Uterus (tissue), 4 donors: Measurements from ENCODE around the gene C19orf73. TPM values are rescaled to one million over a fixed set of nuclear protein-coding genes. Genes with fewer than 3 reads are reported as not detected.
"Not testable (repeated sequence)": the region's sequence is repeated elsewhere in the genome, so short reads cannot be mapped to it uniquely, and the experiment has no call there.

Experiments
- DNase-seq, 2 donors: peaks; one replicate each; pipeline ENCODE4 v3.0.0-alpha.2; 2019 to 2020
- H3K27ac ChIP-seq, 2 donors: fragments of 200-600 bp; sonication (generic); 1 replicate in 1 of 2; 2 replicates in 1 of 2; pipeline ENCODE4 v1.5.1; 2016 to 2018
- H3K27me3 ChIP-seq, 2 donors: fragments of 200-600 bp; sonication (generic); one replicate each; pipeline ENCODE4 v1.5.1; 2018 to 2019; ENCODE audit warnings: control low read depth in 1 of 2
- H3K36me3 ChIP-seq, 2 donors: fragments of 200-600 bp; sonication (generic); one replicate each; pipeline ENCODE4 v1.5.1; 2019; ENCODE audit warnings: control low read depth in 1 of 2
- H3K4me1 ChIP-seq, 2 donors: fragments of 200-600 bp; sonication (generic); one replicate each; pipeline ENCODE4 v1.5.1; 2018 to 2019; ENCODE audit warnings: control low read depth in 1 of 2
- H3K4me3 ChIP-seq, 2 donors: fragments of 200-600 bp; sonication (generic); 1 replicate in 1 of 2; 2 replicates in 1 of 2; pipeline ENCODE4 v1.5.1; 2018 to 2019; ENCODE audit warnings: mild to moderate bottlenecking in 1 of 2
- H3K9me3 ChIP-seq, 2 donors: fragments of 200-600 bp; sonication (generic); one replicate each; pipeline ENCODE4 v1.5.1; 2019; ENCODE audit warnings: control low read depth in 1 of 2
- CTCF ChIP-seq, 4 experiments: fragments of 200-600 bp in 2 of 4; fragments of 450-650 bp in 2 of 4; sonication (generic) in 2 of 4; IDR thresholded peaks; one replicate each; pipeline ENCODE4 v1.5.1; 2016 to 2019; ENCODE audit warnings: antibody characterized with exemption in 4 of 4, mild to moderate bottlenecking in 2 of 4, moderate library complexity in 1 of 4
- POLR2A ChIP-seq, 2 donors: fragments of 450-650 bp; IDR thresholded peaks; one replicate each; pipeline ENCODE4 v1.6.1; 2016; ENCODE audit warnings: antibody characterized with exemption in 2 of 2, mild to moderate bottlenecking in 1 of 2, moderate library complexity in 1 of 2
- intact Hi-C: fragments of 100-400 bp; cut with DNase I; formaldehyde crosslinking; loops from one replicate; pipeline ENCODE4 v1.15.1; 2023; ENCODE audit warnings: low total_unique reads
- total RNA-seq, 4 donors: library from RNA; depleted of rRNA in 3 of 4; stranded (reverse); fragments of >200 nt in 3 of 4; gene quantifications; one replicate each; pipeline versions ENCODE4 v1.1.0 to v1.2.4, GENCODE V29; 2014 to 2023
- donor health status: DM: yes; HTN: yes; CAD: no.

The C19orf73 gene
- total RNA-seq, 4 donors from 2014 or later: not detected

DNA sequence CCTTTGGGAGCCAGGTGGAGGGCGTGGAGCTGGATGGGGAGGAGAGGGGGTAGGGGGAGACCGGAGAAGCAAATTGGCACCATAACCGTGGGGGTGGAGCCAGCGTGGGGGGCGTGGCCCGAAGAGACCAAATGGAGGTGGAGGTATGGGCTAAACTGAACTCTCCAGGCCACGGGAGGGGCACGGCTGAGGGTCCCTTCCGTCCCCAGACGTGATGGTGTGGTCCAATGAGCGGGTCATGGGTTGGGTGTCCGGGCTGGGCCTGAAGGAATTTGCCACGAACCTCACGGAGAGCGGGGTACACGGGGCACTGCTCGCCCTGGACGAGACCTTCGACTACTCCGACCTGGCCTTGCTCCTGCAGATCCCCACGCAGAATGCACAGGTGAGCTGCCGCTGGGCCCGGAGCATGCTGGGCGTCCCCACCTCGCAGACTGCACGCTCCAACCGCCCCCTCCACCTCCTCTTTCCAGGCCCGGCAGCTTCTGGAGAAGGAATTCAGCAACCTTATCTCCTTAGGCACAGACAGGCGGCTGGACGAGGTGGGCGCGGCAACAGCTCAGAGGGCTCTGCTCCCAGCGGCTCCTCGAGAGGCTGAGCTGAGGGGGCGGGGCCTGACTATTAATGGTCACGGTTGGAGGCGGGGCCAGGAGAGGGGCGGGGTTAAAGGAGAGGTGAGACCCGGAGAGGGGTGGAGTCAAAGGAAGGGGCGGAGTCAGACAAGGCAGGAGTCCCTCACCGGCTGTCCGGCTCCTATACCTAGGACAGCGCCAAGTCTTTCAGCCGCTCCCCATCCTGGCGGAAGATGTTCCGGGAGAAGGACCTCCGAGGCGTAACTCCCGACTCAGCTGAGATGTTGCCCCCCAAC, 30.1 kb upstream of the C19orf73 start:
- intact Hi-C loops: loop anchor here (10.0 kb wide), 1 partner anchor 54 kb away; no protein-coding TSS in a partner anchor
- peak in 1 of 4 experiments; percentile 3 for TF ChIP-seq CTCF (IDR thresholded peaks at IDR 0.05)
- TF ChIP-seq POLR2A (IDR thresholded peaks at IDR 0.05): peak; percentile 69 to 77
- Histone ChIP-seq H3K27ac (peak overlapping the region; percentile 67 to 86), H3K4me1 (peaks cover 0 to 11% of the 10 kb centered on the region in 2 donors), H3K9me3 (no peaks in the 10 kb centered on the region), H3K4me3 (peak overlapping the region; percentile 58 to 68), H3K36me3 (no peaks in the 10 kb centered on the region), H3K27me3 (no peaks in the 10 kb centered on the region)
- peak; percentile 95 to 98 for DNase-seq

GRCh38 chr19:49148044-49148682, 29.2 kb upstream of the C19orf73 start:
- peaks cover 0 to 11% of the 10 kb centered on the region in 2 donors for H3K4me1 ChIP-seq
- peak overlapping the region in 1 of 2 donors; percentile 68 for H3K4me3 ChIP-seq
- H3K9me3 ChIP-seq: no peaks in the 10 kb centered on the region
- DNase-seq: peak in 1 of 2 donors; percentile 47
- H3K36me3 ChIP-seq: no peaks in the 10 kb centered on the region
- TF ChIP-seq CTCF (IDR thresholded peaks at IDR 0.05) (no peak), POLR2A (IDR thresholded peaks at IDR 0.05) (no peak)
- no peaks in the 10 kb centered on the region for H3K27me3 ChIP-seq
- intact Hi-C loops: loop anchor here (10.0 kb wide), 1 partner anchor 53 kb away; no protein-coding TSS in a partner anchor
- peak overlapping the region; percentile 40 to 86 for H3K27ac ChIP-seq

- H3K9me3 ChIP-seq, H3K4me3 ChIP-seq, H3K27me3 ChIP-seq, H3K36me3 ChIP-seq, H3K27ac ChIP-seq: not testable (repeated sequence)
- peak in 1 of 2 donors; percentile 13 for DNase-seq
- peaks cover 0 to 11% of the 10 kb centered on the region in 2 donors for H3K4me1 ChIP-seq
- intact Hi-C loops: loop anchor here (10.0 kb wide), 1 partner anchor 52 kb away; no protein-coding TSS in a partner anchor
These were observed 27.4 kb upstream of the C19orf73 start for GRCh38 chr19:49146408-49146770.

- intact Hi-C loops: loop anchor here (10.0 kb wide), 1 partner anchor 51 kb away; no protein-coding TSS in a partner anchor
- no peaks in the 10 kb centered on the region for H3K27me3 ChIP-seq
- H3K27ac ChIP-seq: no peak overlapping the region
These were observed 26.8 kb upstream of the C19orf73 start for GRCh38 chr19:49145573-49146407.

More at GRCh38 chr19:49145573-49146407, 26.8 kb upstream of the C19orf73 start:
- Histone ChIP-seq H3K4me1 (peaks cover 0 to 11% of the 10 kb centered on the region in 2 donors), H3K9me3 (no peaks in the 10 kb centered on the region), H3K36me3 (no peaks in the 10 kb centered on the region), H3K4me3 (no peak overlapping the region)
- DNase-seq: peak; percentile 67 to 68
- TF ChIP-seq CTCF (IDR thresholded peaks at IDR 0.05): peak; percentile 73 to 79 (median 76)
- TF ChIP-seq POLR2A (IDR thresholded peaks at IDR 0.05): no peak
